ENCODE results near the gene TXNDC12.

Gene TXNDC12

GRCh38 chr1:51981555-51981954 lies 73.4 kb downstream of the TXNDC12 start:
- H3K27me3 Mint-ChIP-seq: no peaks in the 10 kb centered on the region
- H3K4me1 Mint-ChIP-seq: no peaks in the 10 kb centered on the region
- ATAC-seq (replicated peaks; ENCODE audit: extremely low read depth, poor library complexity, severe bottlenecking): no peak
- no peaks in the 10 kb centered on the region for H3K9me3 Mint-ChIP-seq
- no peak for DNase-seq (ENCODE audit: low spot score in 2 of 2)
- no peaks in the 10 kb centered on the region for H3K36me3 Mint-ChIP-seq (ENCODE audit: insufficient read depth)
- H3K27ac Mint-ChIP-seq (ENCODE audit: low read depth): no peak overlapping the region
- no peak overlapping the region for H3K4me3 Mint-ChIP-seq

- no peaks in the 10 kb centered on the region for H3K27me3 Mint-ChIP-seq
- no peaks in the 10 kb centered on the region for H3K36me3 Mint-ChIP-seq (ENCODE audit: insufficient read depth)
- ATAC-seq (replicated peaks; ENCODE audit: extremely low read depth, poor library complexity, severe bottlenecking) (no peak), DNase-seq (ENCODE audit: low spot score in 2 of 2) (no peak)
- no peaks in the 10 kb centered on the region for H3K4me1 Mint-ChIP-seq
- no peaks in the 10 kb centered on the region for H3K9me3 Mint-ChIP-seq
- no peak overlapping the region for H3K4me3 Mint-ChIP-seq
- H3K27ac Mint-ChIP-seq (ENCODE audit: low read depth): no peak overlapping the region
These were observed 76.9 kb downstream of the TXNDC12 start for GRCh38 chr1:51978099-51978498.

- no peaks in the 10 kb centered on the region for H3K36me3 Mint-ChIP-seq (ENCODE audit: insufficient read depth)
- no peaks in the 10 kb centered on the region for H3K9me3 Mint-ChIP-seq
- H3K4me3 Mint-ChIP-seq: no peak overlapping the region
- H3K27me3 Mint-ChIP-seq: no peaks in the 10 kb centered on the region
- H3K4me1 Mint-ChIP-seq: no peaks in the 10 kb centered on the region
- no peak for DNase-seq (ENCODE audit: low spot score in 2 of 2)
- ATAC-seq (replicated peaks; ENCODE audit: extremely low read depth, poor library complexity, severe bottlenecking): no peak
- H3K27ac Mint-ChIP-seq (ENCODE audit: low read depth): no peak overlapping the region
These were observed 78.0 kb downstream of the TXNDC12 start for GRCh38 chr1:51976846-51977602.

DNA sequence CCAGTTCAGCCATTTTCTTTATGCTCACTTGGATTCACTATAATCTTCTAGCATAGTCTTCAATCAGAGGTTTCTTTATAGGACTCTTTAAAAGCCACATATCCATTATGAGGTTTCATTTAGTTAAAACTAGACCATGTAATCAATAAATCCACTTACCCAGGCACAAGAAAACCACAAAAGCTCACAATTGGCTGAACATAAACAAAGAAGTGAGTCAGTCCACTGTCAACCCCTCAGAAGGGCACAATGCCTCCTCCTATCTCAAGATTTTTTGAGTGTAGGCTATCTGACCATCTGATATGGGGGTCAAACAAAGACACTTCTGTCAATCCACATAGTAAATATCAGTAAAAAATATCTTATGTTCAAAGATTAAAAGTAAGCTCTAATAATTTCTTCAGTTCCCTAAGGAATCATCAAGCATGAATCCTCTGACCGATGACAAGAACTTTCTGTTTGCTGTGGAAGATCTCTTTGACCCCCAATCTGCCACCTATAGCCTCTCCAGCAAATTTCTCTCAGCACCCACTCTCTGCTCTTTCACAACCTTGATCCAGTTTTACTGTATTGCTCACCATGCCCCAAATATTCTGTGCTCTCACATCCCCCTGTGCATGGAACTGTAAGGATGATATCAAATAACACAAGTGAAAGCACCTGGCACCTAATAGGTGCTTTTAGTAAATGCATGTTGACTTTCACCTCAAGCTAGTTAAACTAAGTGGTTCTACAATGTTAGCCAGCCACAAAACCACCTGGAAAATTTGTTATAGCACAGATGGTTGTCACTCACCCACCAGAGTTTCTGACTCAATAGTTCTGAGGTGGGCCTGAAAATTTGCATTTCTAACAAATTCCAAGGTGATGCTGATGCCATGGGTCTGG lies 81.2 kb downstream of the TXNDC12 start:
- H3K9me3 Mint-ChIP-seq: no peaks in the 10 kb centered on the region
- H3K36me3 Mint-ChIP-seq (ENCODE audit: insufficient read depth): no peaks in the 10 kb centered on the region
- no peak for ATAC-seq (replicated peaks; ENCODE audit: extremely low read depth, poor library complexity, severe bottlenecking)
- H3K4me3 Mint-ChIP-seq: no peak overlapping the region
- H3K4me1 Mint-ChIP-seq: no peaks in the 10 kb centered on the region
- no peaks in the 10 kb centered on the region for H3K27me3 Mint-ChIP-seq
- H3K27ac Mint-ChIP-seq (ENCODE audit: low read depth): no peak overlapping the region
- DNase-seq (ENCODE audit: low spot score in 2 of 2): no peak

All from central memory CD8-positive, alpha-beta T cell (primary cell).